ENCODE measurements around the gene PNLDC1.
A peak's percentile ranks its signal among the peaks of the same experiment; 100 is the strongest.

Gene PNLDC1

GRCh38 chr6:159761873-159762680, 38.0 kb upstream of the PNLDC1 start, which contains the start of gene ACAT2:
Gene ACAT2, plus strand, starts transcription at chr6:159762045. Its CDS starts 43 bp downstream, at chr6:159762088.
- Mint-ChIP-seq H3K27ac (peak within 1 kb of the TSS; percentile 99), H3K9me3 (no peaks in the 10 kb centered on the region), H3K36me3 (ENCODE audit: low read depth) (peaks cover 56% of the 10 kb centered on the region), H3K4me1 (peaks cover 39% of the 10 kb centered on the region), H3K4me3 (peak within 1 kb of the TSS; percentile 90), H3K27me3 (ENCODE audit: low read depth, poor library complexity) (peaks cover 4% of the 10 kb centered on the region)
- no peak for TF ChIP-seq CTCF (IDR thresholded peaks at IDR 0.05)
- DNase-seq: peak; percentile 92

DNA sequence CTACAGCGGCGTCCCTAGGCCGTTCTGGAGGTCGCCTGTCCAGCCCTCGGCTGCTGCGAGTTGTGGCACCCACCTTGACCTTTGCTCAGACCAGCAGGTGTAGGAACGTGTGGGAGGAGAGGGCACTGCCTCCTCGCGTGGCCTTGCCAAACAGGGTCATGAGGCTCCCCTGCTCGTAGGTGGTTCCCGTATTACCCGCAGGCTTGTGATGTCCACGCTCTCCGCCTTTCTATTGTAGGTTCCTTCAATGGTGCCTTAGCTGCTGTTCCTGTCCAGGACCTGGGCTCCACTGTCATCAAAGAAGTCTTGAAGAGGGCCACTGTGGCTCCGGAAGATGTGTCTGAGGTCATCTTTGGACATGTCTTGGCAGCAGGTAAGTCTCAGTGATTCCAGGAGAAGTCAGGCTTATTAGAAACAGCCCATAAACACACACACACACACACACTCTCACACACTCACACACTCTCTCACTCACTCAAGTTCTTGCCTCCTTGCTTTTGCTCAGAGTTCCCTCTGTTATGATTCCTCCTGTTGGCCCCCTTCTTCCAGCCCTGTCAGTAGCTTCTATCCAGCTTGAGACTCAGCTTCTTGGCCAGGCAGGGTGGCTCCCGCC, 37.3 kb upstream of the PNLDC1 start:
- DNase-seq: no peak

GRCh38 chr6:159766906-159767305, 33.2 kb upstream of the PNLDC1 start:
- peaks cover 80% of the 10 kb centered on the region for H3K36me3 Mint-ChIP-seq (ENCODE audit: low read depth)
- no peak for DNase-seq
- peaks cover 3% of the 10 kb centered on the region for H3K27me3 Mint-ChIP-seq (ENCODE audit: low read depth, poor library complexity)
- H3K9me3 Mint-ChIP-seq: peaks cover 21% of the 10 kb centered on the region
- H3K4me3 Mint-ChIP-seq: no peak overlapping the region
- peaks cover 20% of the 10 kb centered on the region for H3K4me1 Mint-ChIP-seq
- no peak for TF ChIP-seq CTCF (IDR thresholded peaks at IDR 0.05)
- H3K27ac Mint-ChIP-seq: no peak overlapping the region

More for the DNA sequence above, 37.3 kb upstream of the PNLDC1 start:
- Mint-ChIP-seq H3K27ac (peak overlapping the region; percentile 99), H3K4me3 (peak overlapping the region; percentile 90), H3K27me3 (ENCODE audit: low read depth, poor library complexity) (peaks cover 4% of the 10 kb centered on the region), H3K9me3 (no peaks in the 10 kb centered on the region), H3K4me1 (peaks cover 39% of the 10 kb centered on the region), H3K36me3 (ENCODE audit: low read depth) (peaks cover 56% of the 10 kb centered on the region)
- no peak for TF ChIP-seq CTCF (IDR thresholded peaks at IDR 0.05)

GRCh38 chr6:159769470-159769869, 30.6 kb upstream of the PNLDC1 start:
- Mint-ChIP-seq H3K4me3 (no peak overlapping the region), H3K27ac (no peak overlapping the region), H3K27me3 (ENCODE audit: low read depth, poor library complexity) (peaks cover 3% of the 10 kb centered on the region), H3K4me1 (peaks cover 10% of the 10 kb centered on the region), H3K9me3 (peaks cover 21% of the 10 kb centered on the region), H3K36me3 (ENCODE audit: low read depth) (peaks cover 99% of the 10 kb centered on the region)
- no peak for TF ChIP-seq CTCF (IDR thresholded peaks at IDR 0.05)
- no peak for DNase-seq

- Mint-ChIP-seq H3K36me3 (ENCODE audit: low read depth) (peaks cover 99% of the 10 kb centered on the region), H3K27ac (no peak overlapping the region), H3K9me3 (peaks cover 21% of the 10 kb centered on the region), H3K4me1 (no peaks in the 10 kb centered on the region), H3K27me3 (ENCODE audit: low read depth, poor library complexity) (peaks cover 3% of the 10 kb centered on the region), H3K4me3 (no peak overlapping the region)
- DNase-seq: no peak
- no peak for TF ChIP-seq CTCF (IDR thresholded peaks at IDR 0.05)
Observed at GRCh38 chr6:159772196-159772595, 27.9 kb upstream of the PNLDC1 start.

All from nephron progenitor cell (in vitro differentiated cells).